ENCODE data around the gene KLK12. TPM values are rescaled to one million over a fixed set of nuclear protein-coding genes. Genes with fewer than 3 reads are reported as not detected.
A peak's percentile ranks its signal among the peaks of the same experiment; 100 is the strongest.

Gene KLK12
- total and polyA plus RNA-seq, 9 donors = not detected

DNA sequence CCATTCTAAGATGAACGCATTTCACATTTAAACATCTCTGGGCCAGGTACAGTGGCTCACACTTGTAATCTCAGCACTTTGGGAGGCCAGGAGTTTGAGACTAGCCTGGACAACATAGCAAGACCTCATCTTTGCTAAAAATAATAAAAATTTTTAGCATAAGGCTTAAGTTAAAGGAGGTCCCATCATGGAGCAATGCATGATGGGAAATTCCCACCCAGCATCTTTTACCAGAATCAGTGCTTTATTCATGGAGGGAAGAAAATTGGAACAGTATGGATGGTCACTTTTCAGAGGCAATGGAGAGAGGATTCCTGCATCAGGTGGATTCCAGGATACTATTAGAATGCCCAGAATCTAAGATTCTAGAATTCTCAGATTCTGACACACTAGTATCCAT, 29.6 kb downstream of the KLK12 start:
- Histone ChIP-seq H3K27me3 (no peaks in the 10 kb centered on the region), H3K27ac (no peak overlapping the region), H3K4me1 (ENCODE audit: insufficient read depth) (no peaks in the 10 kb centered on the region), H3K9me3 (no peaks in the 10 kb centered on the region), H3K4me3 (no peak overlapping the region), H3K36me3 (no peaks in the 10 kb centered on the region)
- no peak for DNase-seq
- 77 to 86% (median 84%) methylated on average over 1 of the region's 1 CpG for WGBS, 3 donors
- no peak for TF ChIP-seq EP300 (IDR thresholded peaks at IDR 0.05)
- TF ChIP-seq, protein P1, sequence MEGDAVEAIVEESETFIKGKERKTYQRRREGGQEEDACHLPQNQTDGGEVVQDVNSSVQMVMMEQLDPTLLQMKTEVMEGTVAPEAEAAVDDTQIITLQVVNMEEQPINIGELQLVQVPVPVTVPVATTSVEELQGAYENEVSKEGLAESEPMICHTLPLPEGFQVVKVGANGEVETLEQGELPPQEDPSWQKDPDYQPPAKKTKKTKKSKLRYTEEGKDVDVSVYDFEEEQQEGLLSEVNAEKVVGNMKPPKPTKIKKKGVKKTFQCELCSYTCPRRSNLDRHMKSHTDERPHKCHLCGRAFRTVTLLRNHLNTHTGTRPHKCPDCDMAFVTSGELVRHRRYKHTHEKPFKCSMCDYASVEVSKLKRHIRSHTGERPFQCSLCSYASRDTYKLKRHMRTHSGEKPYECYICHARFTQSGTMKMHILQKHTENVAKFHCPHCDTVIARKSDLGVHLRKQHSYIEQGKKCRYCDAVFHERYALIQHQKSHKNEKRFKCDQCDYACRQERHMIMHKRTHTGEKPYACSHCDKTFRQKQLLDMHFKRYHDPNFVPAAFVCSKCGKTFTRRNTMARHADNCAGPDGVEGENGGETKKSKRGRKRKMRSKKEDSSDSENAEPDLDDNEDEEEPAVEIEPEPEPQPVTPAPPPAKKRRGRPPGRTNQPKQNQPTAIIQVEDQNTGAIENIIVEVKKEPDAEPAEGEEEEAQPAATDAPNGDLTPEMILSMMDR (IDR thresholded peaks at IDR 0.05) = no peak
- no peak for TF ChIP-seq POLR2A (IDR thresholded peaks at IDR 0.05)
- intact Hi-C loops (cut with DNase I) = no loop called here

- DNase-seq = no peak
- Histone ChIP-seq H3K27me3 (no peaks in the 10 kb centered on the region), H3K36me3 (no peaks in the 10 kb centered on the region), H3K4me1 (ENCODE audit: insufficient read depth) (no peaks in the 10 kb centered on the region), H3K9me3 (no peaks in the 10 kb centered on the region), H3K27ac (no peak overlapping the region), H3K4me3 (no peak overlapping the region)
- intact Hi-C loops (cut with DNase I) = no loop called here
- 74 to 78% (median 77%) methylated on average over 7 of the region's 7 CpGs for WGBS, 3 donors
- TF ChIP-seq EP300 (IDR thresholded peaks at IDR 0.05) (no peak), POLR2A (IDR thresholded peaks at IDR 0.05) (no peak)
- TF ChIP-seq, protein P1 (IDR thresholded peaks at IDR 0.05) = no peak
These were observed 31.5 kb downstream of the KLK12 start for GRCh38 chr19:51003316-51003715.

GRCh38 chr19:51002542-51003311, 32.1 kb downstream of the KLK12 start:
- intact Hi-C loops (cut with DNase I) = no loop called here
- no peaks in the 10 kb centered on the region for H3K27me3 ChIP-seq
- H3K27ac ChIP-seq = no peak overlapping the region

GRCh38 chr19:51002089-51002532, 32.7 kb downstream of the KLK12 start:
- H3K27ac ChIP-seq = no peak overlapping the region
- H3K4me1 ChIP-seq (ENCODE audit: insufficient read depth) = no peaks in the 10 kb centered on the region
- intact Hi-C loops (cut with DNase I) = no loop called here
- no peak overlapping the region for H3K4me3 ChIP-seq
- no peaks in the 10 kb centered on the region for H3K27me3 ChIP-seq
- H3K9me3 ChIP-seq = no peaks in the 10 kb centered on the region
- H3K36me3 ChIP-seq = no peaks in the 10 kb centered on the region
- DNase-seq = no peak
- 8 to 20% (median 17%) methylated on average over 12 of the region's 12 CpGs for WGBS, 3 donors
- TF ChIP-seq POLR2A (IDR thresholded peaks at IDR 0.05) = no peak
- TF ChIP-seq, protein P1 (IDR thresholded peaks at IDR 0.05) = no peak
- TF ChIP-seq EP300 (IDR thresholded peaks at IDR 0.05) = no peak

More at GRCh38 chr19:51002542-51003311, 32.1 kb downstream of the KLK12 start:
- DNase-seq = peak in 1 of 5 donors; percentile 28
- no peak overlapping the region for H3K4me3 ChIP-seq
- TF ChIP-seq EP300 (IDR thresholded peaks at IDR 0.05) = no peak
- TF ChIP-seq POLR2A (IDR thresholded peaks at IDR 0.05) = no peak
- TF ChIP-seq, protein P1 (IDR thresholded peaks at IDR 0.05) = no peak
- 50 to 66% (median 56%) methylated on average over 41 to 42 of the region's 42 CpGs for WGBS, 3 donors
- H3K9me3 ChIP-seq = no peaks in the 10 kb centered on the region
- no peaks in the 10 kb centered on the region for H3K4me1 ChIP-seq (ENCODE audit: insufficient read depth)
- H3K36me3 ChIP-seq = no peaks in the 10 kb centered on the region

Measured in ovary (tissue), 9 donors.